ENCODE results near the gene SZRD1. TPM values are rescaled to one million over a fixed set of nuclear protein-coding genes. Genes with fewer than 3 reads are reported as not detected.
A peak's percentile ranks its signal among the peaks of the same experiment; 100 is the strongest.
"Not testable (repeated sequence)": the region's sequence is repeated elsewhere in the genome, so short reads cannot be mapped to it uniquely, and the experiment has no call there.

Gene SZRD1
- total and polyA plus RNA-seq, 4 donors = 87.9 to 172 (median 119) TPM

DNA sequence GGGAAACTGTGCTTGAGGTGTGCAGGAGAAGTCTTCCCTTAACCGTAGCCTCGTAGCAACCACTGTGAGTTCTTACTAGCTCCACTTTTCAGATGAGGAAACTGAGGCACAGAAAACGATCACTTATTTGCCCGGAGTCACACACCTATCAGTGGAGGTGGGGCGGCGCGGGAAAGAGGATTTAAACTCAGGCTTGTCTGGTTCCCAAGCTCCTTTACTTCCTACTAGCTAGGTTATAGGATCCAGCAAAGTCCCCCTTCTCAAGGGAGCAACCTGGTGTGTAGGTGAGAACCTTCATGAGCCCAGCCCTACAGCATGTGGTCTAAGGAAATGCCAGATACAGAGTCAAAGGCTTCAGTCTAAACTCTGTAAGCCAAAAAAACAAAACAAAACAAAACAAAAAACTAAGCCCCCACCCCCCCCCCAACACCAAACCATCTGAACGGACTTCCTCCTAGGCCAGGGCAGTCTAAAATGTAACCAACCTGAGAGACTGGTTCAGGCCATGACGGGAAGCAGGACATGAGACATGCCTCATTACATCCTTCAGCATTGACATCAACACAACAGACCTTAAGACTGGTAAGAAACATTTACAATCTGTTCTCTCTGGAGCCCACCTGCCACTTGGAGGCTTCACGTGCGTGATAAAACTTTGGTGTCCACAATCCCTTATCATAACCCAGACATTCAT lies 14.1 kb upstream of the SZRD1 start:
- Histone ChIP-seq H3K27ac (ENCODE audit: low read depth in 1 of 2, low read length in 2 of 2) (peak overlapping the region in 1 of 2 donors; percentile 74), H3K27me3 (ENCODE audit: control insufficient read depth in 1 of 2, insufficient read depth in 2 of 2, low read length in 1 of 2) (no peaks in the 10 kb centered on the region), H3K36me3 (ENCODE audit: control insufficient read depth in 1 of 2, insufficient read depth in 2 of 2, low read length in 1 of 2) (no peaks in the 10 kb centered on the region), H3K9me3 (ENCODE audit: control insufficient read depth, low read length) (no peaks in the 10 kb centered on the region), H3K4me1 (ENCODE audit: control insufficient read depth in 1 of 2, insufficient read depth in 2 of 2, low read length in 2 of 2) (peaks cover 0 to 10% of the 10 kb centered on the region in 2 donors), H3K4me3 (ENCODE audit: low read length in 2 of 2) (peak overlapping the region in 1 of 2 donors; percentile 11)
- no peak for DNase-seq
- no peak for ATAC-seq (ENCODE audit: low FRiP score)
- intact Hi-C loops (cut with DNase I) = loop anchor here (5.0 kb wide), 2 partner anchors 56 to 61 kb away; no protein-coding TSS in a partner anchor
- 54 to 61% methylated on average over 11 of the region's 11 CpGs for WGBS, 2 donors

DNA sequence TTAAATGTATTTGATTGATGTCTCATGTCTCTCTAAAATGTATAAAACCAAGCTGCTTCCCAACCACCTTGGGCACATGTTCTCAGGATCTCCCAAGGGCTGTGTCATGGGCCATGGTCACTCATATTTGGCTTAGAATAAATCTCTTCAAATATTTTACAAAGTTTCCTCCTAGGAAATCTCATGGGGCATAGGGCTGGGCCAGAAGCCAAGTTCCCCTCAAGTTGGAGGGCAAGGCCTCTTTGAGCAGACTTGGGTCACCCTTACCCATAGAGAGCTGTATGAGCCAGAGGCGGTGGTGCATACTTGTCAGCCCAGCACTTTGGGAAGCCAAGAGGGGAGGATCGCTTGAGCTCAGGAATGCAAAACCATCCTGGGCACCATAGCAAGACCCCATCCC lies 12.4 kb upstream of the SZRD1 start:
- WGBS, 2 donors = 43 to 45% methylated on average over 2 of the region's 2 CpGs
- peak overlapping the region in 1 of 2 donors; percentile 21 for H3K27ac ChIP-seq (ENCODE audit: low read depth in 1 of 2, low read length in 2 of 2)
- H3K4me3 ChIP-seq (ENCODE audit: low read length in 2 of 2) = no peak overlapping the region
- H3K9me3 ChIP-seq (ENCODE audit: control insufficient read depth, low read length) = no peaks in the 10 kb centered on the region
- no peaks in the 10 kb centered on the region for H3K36me3 ChIP-seq (ENCODE audit: control insufficient read depth in 1 of 2, insufficient read depth in 2 of 2, low read length in 1 of 2)
- H3K4me1 ChIP-seq (ENCODE audit: control insufficient read depth in 1 of 2, insufficient read depth in 2 of 2, low read length in 2 of 2) = peaks cover 0 to 7% of the 10 kb centered on the region in 2 donors
- ATAC-seq (ENCODE audit: low FRiP score) = no peak
- intact Hi-C loops (cut with DNase I) = loop anchor here (5.0 kb wide), 2 partner anchors 57 to 62 kb away; no protein-coding TSS in a partner anchor
- DNase-seq = no peak
- H3K27me3 ChIP-seq (ENCODE audit: control insufficient read depth in 1 of 2, insufficient read depth in 2 of 2, low read length in 1 of 2) = no peaks in the 10 kb centered on the region

DNA sequence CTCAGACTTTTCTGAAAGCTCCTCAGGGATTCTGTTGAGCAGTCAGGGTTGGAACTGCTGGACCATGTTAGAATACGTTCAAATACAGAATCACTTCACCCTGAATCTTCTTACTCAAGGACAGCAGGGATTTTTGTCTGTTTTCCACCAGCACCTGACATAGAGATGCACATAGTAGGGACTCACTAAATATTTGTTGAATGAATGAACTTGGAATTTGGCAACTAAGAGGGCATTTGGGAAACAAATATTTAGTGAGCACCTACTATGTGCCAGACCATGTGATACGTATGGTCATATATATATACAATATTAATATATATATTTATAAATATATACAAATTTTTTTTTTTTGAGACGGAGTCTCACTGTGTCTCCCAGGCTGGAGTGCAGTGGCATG lies 10.2 kb upstream of the SZRD1 start:
- no peak for DNase-seq
- 85 to 86% methylated on average over 3 of the region's 3 CpGs for WGBS, 2 donors
- H3K9me3 ChIP-seq (ENCODE audit: control insufficient read depth, low read length) = no peaks in the 10 kb centered on the region
- intact Hi-C loops (cut with DNase I) = no loop called here
- no peak for ATAC-seq (ENCODE audit: low FRiP score)
- no peaks in the 10 kb centered on the region for H3K27me3 ChIP-seq (ENCODE audit: control insufficient read depth in 1 of 2, insufficient read depth in 2 of 2, low read length in 1 of 2)
- no peak overlapping the region for H3K27ac ChIP-seq (ENCODE audit: low read depth in 1 of 2, low read length in 2 of 2)
- H3K36me3 ChIP-seq (ENCODE audit: control insufficient read depth in 1 of 2, insufficient read depth in 2 of 2, low read length in 1 of 2) = no peaks in the 10 kb centered on the region
- no peaks in the 10 kb centered on the region for H3K4me1 ChIP-seq (ENCODE audit: control insufficient read depth in 1 of 2, insufficient read depth in 2 of 2, low read length in 2 of 2)
- no peak overlapping the region for H3K4me3 ChIP-seq (ENCODE audit: low read length in 2 of 2)

DNA sequence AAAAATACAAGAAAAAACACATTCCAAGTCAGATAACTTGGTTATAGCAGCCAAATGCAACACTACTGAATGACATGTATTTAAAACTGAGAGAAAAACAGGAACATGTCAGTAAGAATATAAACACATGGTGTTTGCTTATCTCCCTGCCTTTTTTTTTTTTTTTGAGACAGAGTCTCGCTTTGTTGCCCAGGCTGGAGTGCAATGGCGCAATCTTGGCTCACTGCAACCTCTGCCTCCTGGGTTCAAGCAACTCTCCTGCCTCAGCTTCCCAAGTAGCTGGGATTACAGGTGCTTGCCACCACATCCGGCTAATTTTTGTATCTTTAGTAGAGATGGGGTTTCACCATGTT lies 1.9 kb upstream of the SZRD1 start:
- H3K4me1 ChIP-seq (ENCODE audit: control insufficient read depth in 1 of 2, insufficient read depth in 2 of 2, low read length in 2 of 2); H3K36me3 ChIP-seq (ENCODE audit: control insufficient read depth in 1 of 2, insufficient read depth in 2 of 2, low read length in 1 of 2); H3K9me3 ChIP-seq (ENCODE audit: control insufficient read depth, low read length); H3K4me3 ChIP-seq (ENCODE audit: low read length in 2 of 2); H3K27me3 ChIP-seq (ENCODE audit: control insufficient read depth in 1 of 2, insufficient read depth in 2 of 2, low read length in 1 of 2): not testable (repeated sequence)
- 4 to 8% methylated on average over 3 of the region's 3 CpGs for whole genome bisulfite sequencing, 2 donors
- peak in 1 of 2 donors; percentile 27 for DNase-seq
- H3K27ac ChIP-seq (ENCODE audit: low read depth in 1 of 2, low read length in 2 of 2) = peak overlapping the region in 1 of 2 donors; percentile 4
- peak; percentile 49 for ATAC-seq (ENCODE audit: low FRiP score)
- intact Hi-C loops (cut with DNase I) = loop anchor here in 1 of 2 donors (5.0 kb wide), 1 partner anchor 77 kb away; the partner anchor contains the start of gene NECAP2

DNA sequence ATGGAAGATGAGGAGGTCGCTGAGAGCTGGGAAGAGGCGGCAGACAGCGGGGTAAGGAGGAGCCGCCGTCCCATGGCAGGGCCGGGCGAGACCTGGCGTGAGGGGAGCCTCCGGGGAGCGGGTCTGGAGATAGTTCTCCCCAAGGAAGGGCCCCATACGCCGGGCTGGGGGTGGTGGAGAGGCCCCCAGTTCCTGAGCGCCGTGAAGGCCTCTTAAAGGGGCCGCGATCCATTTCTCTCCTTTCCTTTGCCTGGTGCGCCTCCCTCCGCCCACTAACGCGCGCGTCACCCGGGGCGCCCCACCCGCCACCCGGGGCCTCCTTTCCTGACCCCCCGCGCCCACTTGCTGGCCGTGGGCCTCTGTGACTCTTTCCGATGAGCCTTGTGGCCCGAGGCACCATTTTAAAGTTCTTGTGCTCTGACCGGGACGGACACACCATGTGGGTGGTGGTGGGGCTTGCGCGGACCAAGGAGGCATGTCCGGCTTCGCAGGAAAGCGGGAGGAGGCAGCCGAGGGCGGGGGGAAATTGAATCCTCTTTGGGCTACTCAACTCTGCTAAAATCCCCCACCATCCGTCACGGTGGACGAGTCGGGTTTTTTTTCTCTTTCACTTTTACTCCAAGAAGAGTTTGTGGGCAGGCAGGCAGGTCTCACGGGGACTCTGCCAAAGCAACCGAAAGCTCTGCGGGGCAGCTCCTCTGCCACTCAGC lies 371 bp downstream of the SZRD1 start:
- no peaks in the 10 kb centered on the region for H3K27me3 ChIP-seq (ENCODE audit: control insufficient read depth in 1 of 2, insufficient read depth in 2 of 2, low read length in 1 of 2)
- no peaks in the 10 kb centered on the region for H3K36me3 ChIP-seq (ENCODE audit: control insufficient read depth in 1 of 2, insufficient read depth in 2 of 2, low read length in 1 of 2)
- 0 to 2% methylated on average over 38 to 47 of the region's 47 CpGs for WGBS, 2 donors
- peak; percentile 91 to 95 for DNase-seq
- peak overlapping the region; percentile 56 to 92 for H3K4me3 ChIP-seq (ENCODE audit: low read length in 2 of 2)
- no peaks in the 10 kb centered on the region for H3K9me3 ChIP-seq (ENCODE audit: control insufficient read depth, low read length)
- intact Hi-C loops (cut with DNase I) = loop anchor here (2.0 to 5.0 kb wide), 2 partner anchors 73 to 75 kb away; partner anchors contain the start of gene NECAP2 (in 2 of the 2)
- ATAC-seq (ENCODE audit: low FRiP score) = peak; percentile 91
- H3K27ac ChIP-seq (ENCODE audit: low read depth in 1 of 2, low read length in 2 of 2) = peak overlapping the region; percentile 72 to 95
- H3K4me1 ChIP-seq (ENCODE audit: control insufficient read depth in 1 of 2, insufficient read depth in 2 of 2, low read length in 2 of 2) = peaks cover 3% of the 10 kb centered on the region in 2 donors

DNA sequence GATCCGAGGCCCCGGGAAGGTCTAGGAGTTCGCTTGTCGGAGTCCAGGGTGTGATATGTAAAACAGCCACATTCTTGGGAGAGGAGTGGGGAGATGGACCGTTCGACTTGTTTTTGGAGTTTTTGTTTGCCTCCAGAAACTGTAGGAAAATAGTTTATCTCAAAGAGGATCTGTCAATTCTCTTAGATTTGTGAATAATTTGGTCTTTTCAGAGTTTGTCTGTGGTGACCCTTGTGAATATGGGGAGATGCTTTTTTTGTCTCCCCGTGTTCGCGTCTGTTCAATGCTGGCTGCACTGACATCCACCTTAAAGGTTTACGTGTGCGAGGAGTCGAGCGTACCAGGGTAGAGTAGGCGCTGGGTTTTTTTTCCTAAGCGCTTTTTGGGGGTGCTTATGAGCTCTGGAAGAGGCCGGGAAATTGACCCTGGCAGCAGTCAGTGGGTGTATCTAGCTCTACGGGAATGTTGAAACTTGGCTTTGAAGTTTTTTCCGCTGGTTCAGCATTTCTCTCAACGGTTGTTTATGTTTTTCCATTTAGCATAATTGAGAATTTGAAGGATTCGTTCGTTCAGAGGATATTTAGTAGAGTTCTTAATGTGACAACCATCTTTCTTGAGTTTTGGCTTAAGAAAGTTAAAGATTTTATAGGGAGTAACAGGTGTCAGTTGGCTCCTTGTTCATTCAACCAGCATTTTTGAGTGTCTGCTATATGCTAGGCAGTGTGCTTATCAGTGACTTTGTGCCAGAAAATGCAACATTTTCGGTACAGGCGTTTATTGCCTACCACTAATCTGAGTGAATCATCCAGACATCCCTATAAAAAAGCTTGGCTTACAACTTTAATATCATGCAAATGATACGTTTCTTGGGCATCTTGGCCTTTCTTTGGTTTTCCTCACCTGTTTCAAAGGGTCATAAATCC lies 1.2 kb downstream of the SZRD1 start:
- peak in 1 of 2 donors; percentile 52 for DNase-seq
- no peaks in the 10 kb centered on the region for H3K36me3 ChIP-seq (ENCODE audit: control insufficient read depth in 1 of 2, insufficient read depth in 2 of 2, low read length in 1 of 2)
- H3K9me3 ChIP-seq (ENCODE audit: control insufficient read depth, low read length) = no peaks in the 10 kb centered on the region
- WGBS, 2 donors = 0 to 1% methylated on average over 24 of the region's 24 CpGs
- peaks cover 8 to 9% of the 10 kb centered on the region in 2 donors for H3K4me1 ChIP-seq (ENCODE audit: control insufficient read depth in 1 of 2, insufficient read depth in 2 of 2, low read length in 2 of 2)
- ATAC-seq (ENCODE audit: low FRiP score) = no peak
- H3K27ac ChIP-seq (ENCODE audit: low read depth in 1 of 2, low read length in 2 of 2) = peak overlapping the region; percentile 72 to 95
- H3K4me3 ChIP-seq (ENCODE audit: low read length in 2 of 2) = peak overlapping the region; percentile 56 to 92
- H3K27me3 ChIP-seq (ENCODE audit: control insufficient read depth in 1 of 2, insufficient read depth in 2 of 2, low read length in 1 of 2) = no peaks in the 10 kb centered on the region
- intact Hi-C loops (cut with DNase I) = loop anchor here (2.0 to 5.0 kb wide), 3 partner anchors 17 to 74 kb away; partner anchors contain the start of gene NECAP2 (in 2 of the 2)

DNA sequence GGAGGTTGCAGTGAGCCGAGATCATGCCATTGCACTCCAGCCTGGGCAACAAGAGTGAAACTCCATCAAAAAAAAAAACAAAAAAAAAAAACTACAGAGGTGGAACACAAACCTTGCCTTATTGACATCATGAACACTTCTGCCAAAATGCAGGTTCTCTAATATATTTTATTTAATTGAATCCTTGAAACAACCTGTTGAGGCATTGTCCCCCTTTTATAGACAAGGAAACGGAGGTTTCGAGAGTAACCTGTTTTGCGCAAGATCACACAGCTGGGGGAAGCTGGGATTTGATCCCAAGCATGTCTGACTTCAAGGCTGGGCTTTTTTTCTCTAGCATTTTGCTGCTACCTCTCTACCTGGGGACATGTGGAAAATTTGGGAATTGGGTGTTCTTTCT lies 2.8 kb downstream of the SZRD1 start:
- no peak overlapping the region for H3K4me3 ChIP-seq (ENCODE audit: low read length in 2 of 2)
- ATAC-seq (ENCODE audit: low FRiP score) (no peak), DNase-seq (no peak)
- no peak overlapping the region for H3K27ac ChIP-seq (ENCODE audit: low read depth in 1 of 2, low read length in 2 of 2)
- H3K9me3 ChIP-seq (ENCODE audit: control insufficient read depth, low read length) = no peaks in the 10 kb centered on the region
- no peaks in the 10 kb centered on the region for H3K27me3 ChIP-seq (ENCODE audit: control insufficient read depth in 1 of 2, insufficient read depth in 2 of 2, low read length in 1 of 2)
- H3K4me1 ChIP-seq (ENCODE audit: control insufficient read depth in 1 of 2, insufficient read depth in 2 of 2, low read length in 2 of 2) = peaks cover 9 to 15% of the 10 kb centered on the region in 2 donors
- intact Hi-C loops (cut with DNase I) = loop anchor here (2.0 to 5.0 kb wide), 2 partner anchors 15 to 72 kb away; partner anchors contain the start of gene NECAP2 (in 1 of the 2)
- H3K36me3 ChIP-seq (ENCODE audit: control insufficient read depth in 1 of 2, insufficient read depth in 2 of 2, low read length in 1 of 2) = no peaks in the 10 kb centered on the region
- WGBS, 2 donors = 90 to 92% methylated on average over 4 of the region's 4 CpGs

DNA sequence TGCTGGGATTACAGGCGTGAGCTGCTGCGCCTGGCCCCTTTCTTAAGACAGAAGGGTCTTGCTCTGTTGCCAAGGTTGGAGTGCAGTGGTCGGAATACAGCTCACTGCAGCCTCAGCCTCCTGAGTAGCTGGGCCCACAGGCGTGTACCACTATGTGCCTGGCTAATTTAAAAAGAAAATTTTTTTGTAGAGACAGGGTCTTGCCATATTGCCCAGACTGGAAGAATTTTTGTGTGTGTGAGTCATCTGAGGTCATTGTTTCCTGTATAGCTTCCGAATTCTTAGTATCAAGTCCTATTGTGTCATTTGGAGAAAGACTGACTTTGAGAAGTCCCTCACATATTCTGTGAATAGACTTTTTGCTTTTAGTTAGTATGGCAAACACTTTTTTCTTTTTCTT lies 4.7 kb downstream of the SZRD1 start:
- H3K4me1 ChIP-seq (ENCODE audit: control insufficient read depth in 1 of 2, insufficient read depth in 2 of 2, low read length in 2 of 2) = peaks cover 15% of the 10 kb centered on the region in 2 donors
- no peak for ATAC-seq (ENCODE audit: low FRiP score)
- 59 to 62% methylated on average over 5 of the region's 5 CpGs for WGBS, 2 donors

More for the DNA sequence above, 4.7 kb downstream of the SZRD1 start:
- H3K9me3 ChIP-seq (ENCODE audit: control insufficient read depth, low read length) = no peaks in the 10 kb centered on the region
- intact Hi-C loops (cut with DNase I) = no loop called here
- no peaks in the 10 kb centered on the region for H3K27me3 ChIP-seq (ENCODE audit: control insufficient read depth in 1 of 2, insufficient read depth in 2 of 2, low read length in 1 of 2)
- peak in 1 of 2 donors; percentile 20 for DNase-seq
- H3K4me3 ChIP-seq (ENCODE audit: low read length in 2 of 2) = no peak overlapping the region
- no peak overlapping the region for H3K27ac ChIP-seq (ENCODE audit: low read depth in 1 of 2, low read length in 2 of 2)
- H3K36me3 ChIP-seq (ENCODE audit: control insufficient read depth in 1 of 2, insufficient read depth in 2 of 2, low read length in 1 of 2) = no peaks in the 10 kb centered on the region

All from aorta (tissue), 5 donors.